NCI-H1694 treated with DMSO at 0.1 percent for 48 hours (cell line): ENCODE results near the gene DSCAML1.

Experiments used
- DNase-seq: peaks from one replicate; lab custom pipeline; 2025; lab: John Stamatoyannopoulos, UW

Gene DSCAML1

GRCh38 chr11:117663821-117664220, 133.2 kb downstream of the DSCAML1 start:
- DNase-seq, result no peak

GRCh38 chr11:117663414-117663813, 133.6 kb downstream of the DSCAML1 start:
- no peak for DNase-seq

DNA sequence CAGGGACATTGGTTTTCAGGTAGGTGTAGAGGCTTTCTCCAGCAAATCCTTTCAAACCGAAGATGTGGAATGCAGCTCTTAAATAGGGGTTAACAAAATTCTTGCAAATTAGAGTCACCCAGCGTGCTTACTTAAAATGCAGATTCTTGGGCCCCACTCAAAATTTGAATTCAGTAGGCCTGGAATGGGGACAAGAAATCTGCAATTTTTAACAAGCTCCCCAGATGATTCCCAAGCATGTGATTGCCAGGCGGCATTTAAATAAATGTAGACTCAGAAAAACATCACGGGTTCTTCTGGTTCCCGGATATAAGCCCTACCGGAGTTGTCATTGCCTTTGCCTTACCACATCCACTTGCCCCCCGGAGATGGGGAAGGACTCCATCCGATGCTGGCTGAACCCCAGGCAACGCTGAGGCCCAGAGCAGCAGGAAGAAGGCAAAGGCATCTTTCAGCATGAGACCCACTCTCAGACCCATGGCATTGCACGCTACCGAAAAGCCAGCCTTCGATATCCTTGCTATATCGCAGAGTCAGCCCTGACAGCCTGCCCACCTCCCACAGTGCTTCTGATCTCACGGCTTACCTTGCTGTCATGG, 134.2 kb downstream of the DSCAML1 start:
- no peak for DNase-seq

- no peak for DNase-seq
Measured at GRCh38 chr11:117662255-117662654, 134.8 kb downstream of the DSCAML1 start.

- no peak for DNase-seq
Measured at GRCh38 chr11:117658809-117659208, 138.2 kb downstream of the DSCAML1 start.

DNA sequence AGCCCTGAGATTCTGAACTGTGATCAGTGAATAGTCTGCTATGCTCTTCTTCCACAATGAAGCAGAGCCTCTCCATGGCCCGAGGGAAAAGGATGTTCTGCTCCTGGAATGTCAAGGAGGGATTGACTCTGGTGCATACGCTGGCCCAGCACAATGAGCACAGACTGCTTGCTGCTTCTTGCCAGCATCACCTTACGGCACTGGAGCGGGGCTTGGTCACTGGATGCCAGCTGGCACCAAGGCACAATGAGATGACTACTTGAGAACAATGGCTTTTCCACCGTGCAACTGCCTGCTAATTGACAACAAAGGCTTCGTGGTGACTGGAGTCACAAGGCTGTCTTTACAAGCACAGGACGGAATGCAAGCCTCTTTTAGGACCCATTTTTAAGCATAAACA, 139.2 kb downstream of the DSCAML1 start:
- DNase-seq, result no peak

DNA sequence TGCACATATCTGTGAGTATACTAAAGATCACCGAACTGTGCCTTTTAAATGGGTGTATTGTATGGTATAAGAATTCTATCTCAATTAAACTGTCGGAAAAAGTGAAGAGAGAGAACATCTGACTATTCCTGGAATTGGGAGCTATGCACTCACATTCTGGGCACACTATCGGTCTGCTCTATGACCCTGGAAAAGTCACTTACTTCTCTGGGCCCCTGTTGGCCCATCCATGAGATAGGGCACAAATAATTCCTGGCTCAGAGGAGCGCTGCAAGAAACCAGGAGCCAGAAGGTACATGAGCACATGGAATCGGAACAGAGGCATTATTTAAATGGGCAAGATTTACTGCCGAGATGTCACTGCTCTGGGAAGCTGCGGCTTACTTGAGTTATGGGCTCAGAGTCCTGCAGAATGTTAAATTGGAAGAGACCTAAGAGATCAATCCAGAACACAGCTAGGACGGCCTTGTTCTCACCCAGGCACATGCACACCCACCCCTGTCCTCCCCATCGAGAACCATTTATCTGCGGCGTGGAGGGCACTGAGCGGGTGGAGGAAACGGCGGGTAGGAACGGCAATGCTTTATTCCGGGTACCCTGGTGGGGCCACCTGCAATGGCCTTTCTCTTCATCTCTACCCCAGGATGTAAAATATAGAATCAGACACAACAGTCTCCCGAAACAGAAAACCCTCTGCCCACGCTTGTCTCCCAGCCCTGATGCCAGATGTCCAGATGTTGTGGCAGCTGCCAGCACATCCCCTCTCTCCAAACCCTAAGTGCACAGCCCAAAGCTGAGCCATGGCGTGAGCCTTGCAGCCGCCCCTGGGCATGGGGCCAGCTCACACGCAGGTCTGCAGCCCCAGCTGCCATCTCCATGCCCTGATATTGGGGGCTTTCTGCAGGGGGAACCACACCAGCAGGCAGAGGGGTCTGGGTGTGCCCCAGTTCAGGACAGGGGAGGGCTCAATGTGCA, 142.4 kb downstream of the DSCAML1 start:
- peak; percentile 24 for DNase-seq

DNA sequence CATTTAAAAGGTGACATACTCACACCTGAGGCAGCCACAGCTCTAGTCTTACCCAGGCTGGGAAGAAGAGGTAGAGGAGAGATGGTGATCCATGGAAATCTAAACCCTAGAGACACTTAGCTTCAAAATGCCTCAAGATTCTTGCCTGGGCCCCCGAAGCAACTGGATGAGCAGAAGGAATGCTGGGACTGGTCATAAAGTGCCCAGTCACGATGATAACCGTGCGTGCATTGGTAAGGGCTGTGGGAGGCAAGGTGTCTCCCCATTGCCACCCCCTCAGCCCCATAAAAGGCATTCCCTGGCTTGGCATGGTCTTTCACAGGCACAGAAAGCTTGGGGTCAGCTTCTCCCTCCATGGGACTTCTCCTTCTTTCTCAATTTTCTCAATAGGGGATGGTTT, 144.5 kb downstream of the DSCAML1 start:
- DNase-seq, result no peak

GRCh38 chr11:117649296-117650055, 147.5 kb downstream of the DSCAML1 start:
- no peak for DNase-seq

DNA sequence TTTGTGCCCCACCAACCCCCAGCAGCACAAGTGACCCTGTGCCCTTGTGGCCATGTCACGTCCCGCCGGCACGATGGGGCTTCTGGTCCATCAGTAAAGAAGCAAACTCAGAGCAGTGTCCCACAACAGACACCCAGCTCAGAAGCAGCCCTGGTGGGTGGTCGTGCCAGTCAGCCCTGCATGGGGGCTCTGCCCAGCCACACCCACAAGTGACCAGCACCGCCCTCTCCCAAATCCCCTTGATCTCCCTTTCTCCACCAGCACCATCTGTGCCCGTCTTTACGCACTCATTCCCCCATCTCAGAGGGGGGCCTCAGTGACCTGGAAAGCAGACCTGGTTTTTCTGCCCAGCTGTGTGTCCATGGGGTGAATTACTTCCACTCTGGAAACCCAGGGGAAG, 149.1 kb downstream of the DSCAML1 start:
- DNase-seq, result no peak

GRCh38 chr11:117647207-117647606, 149.8 kb downstream of the DSCAML1 start:
- DNase-seq, result no peak

- no peak for DNase-seq
Measured at GRCh38 chr11:117646411-117646810, 150.6 kb downstream of the DSCAML1 start.

GRCh38 chr11:117644403-117645155, 152.4 kb downstream of the DSCAML1 start:
- no peak for DNase-seq

GRCh38 chr11:117643606-117644300, 153.3 kb downstream of the DSCAML1 start:
- no peak for DNase-seq

DNA sequence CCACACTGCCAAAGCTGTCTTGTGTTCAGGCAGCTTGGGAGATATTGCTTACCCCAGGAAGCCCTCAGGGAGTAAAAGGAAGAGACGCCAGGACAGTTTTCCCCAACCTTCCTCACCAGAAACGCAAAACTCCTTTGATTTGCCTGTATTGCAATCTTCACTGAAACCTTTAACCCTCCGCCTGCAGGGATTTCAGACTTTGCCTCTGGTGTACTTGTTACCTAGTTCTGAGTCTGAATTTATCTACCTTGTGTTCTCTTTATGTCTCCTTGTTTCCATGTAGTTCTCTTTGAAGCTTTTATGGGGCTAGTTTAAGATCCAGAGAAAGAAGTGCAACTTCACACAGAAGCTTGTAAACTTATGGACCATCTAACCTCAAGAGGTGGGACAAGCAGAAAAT, 154.2 kb downstream of the DSCAML1 start:
- DNase-seq, result no peak

DNA sequence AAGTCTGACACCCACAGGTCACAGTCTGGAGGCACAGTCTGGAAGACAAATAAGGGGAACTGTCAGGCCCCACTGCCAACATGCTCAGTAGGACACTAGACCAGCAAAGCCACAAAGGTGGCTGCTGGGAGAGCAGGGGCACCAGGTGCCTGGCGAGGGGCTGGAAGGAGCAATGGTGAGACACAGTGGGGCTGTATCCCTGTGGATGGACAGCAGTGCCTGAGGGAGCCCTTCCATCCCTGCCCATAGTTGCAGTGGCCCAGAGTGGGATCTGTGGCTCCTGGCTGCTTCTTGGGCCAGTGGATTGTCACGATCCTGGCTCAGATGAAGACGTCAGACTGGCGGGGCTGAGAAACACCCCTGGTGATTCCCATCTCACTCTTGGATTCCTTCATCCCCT, 154.6 kb downstream of the DSCAML1 start:
- DNase-seq, result no peak

- no peak for DNase-seq
Measured at GRCh38 chr11:117641008-117641915, 155.8 kb downstream of the DSCAML1 start.

DNA sequence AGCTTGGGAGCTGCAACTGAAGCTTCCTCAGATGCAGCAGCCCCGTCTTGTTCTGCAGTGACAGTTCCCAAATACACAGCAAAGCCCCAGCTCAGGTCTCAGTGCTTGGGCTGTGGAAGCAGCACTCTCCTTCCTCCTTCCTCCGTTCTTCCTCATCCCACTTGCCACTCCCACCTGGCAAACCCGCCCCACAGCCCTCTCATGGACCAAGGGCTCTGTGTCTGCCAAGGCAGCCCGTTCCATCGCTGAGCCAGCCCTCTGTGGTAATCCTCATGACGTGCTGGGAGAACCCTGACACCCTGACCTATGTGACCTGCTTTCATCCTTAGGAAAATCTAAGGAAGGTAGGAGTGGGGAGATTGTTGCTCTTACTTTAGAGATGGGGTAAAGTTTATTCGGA, 157.0 kb downstream of the DSCAML1 start:
- DNase-seq, result no peak

DNA sequence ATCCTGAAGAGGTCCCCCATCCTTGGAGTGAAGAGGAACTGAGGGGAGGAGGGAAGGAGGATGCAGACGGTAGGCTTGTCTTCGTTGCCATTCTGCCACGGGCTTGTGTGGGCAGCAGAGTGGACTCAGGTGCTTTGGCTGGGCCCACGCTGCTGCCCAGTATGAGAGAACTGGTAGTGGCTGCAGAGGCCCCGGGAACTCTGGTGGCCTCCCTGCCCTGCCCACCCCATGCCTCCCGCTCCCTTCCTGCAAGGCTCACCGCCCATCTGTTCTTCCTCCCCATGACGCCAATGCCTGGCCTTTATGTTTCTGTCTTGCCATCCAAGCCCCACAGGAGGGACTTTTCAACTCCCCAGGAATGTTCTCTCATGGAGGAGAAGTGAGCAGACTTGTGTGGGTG, 157.4 kb downstream of the DSCAML1 start:
- DNase-seq, result no peak

- DNase-seq, result no peak
Measured at GRCh38 chr11:117638911-117639543, 158.0 kb downstream of the DSCAML1 start.
